IMR-90 (cell line): ENCODE data around the gene MTR.

Experiments used
- CHD1 ChIP-seq: IDR thresholded peaks from 2 replicates; pipeline ENCODE4 v1.6.1; 2012; ENCODE audit warnings: low read depth, low read length, improper control_type of control experiment
- ELK1 ChIP-seq: fragments of 150-350 bp; IDR thresholded peaks from 2 replicates; pipeline ENCODE4 v1.6.1; 2016; ENCODE audit warnings: low read depth, mild to moderate bottlenecking, low read length, moderate library complexity, borderline replicate concordance
- MAFK ChIP-seq: IDR thresholded peaks from 2 replicates; pipeline ENCODE4 v1.6.1; 2012; ENCODE audit warnings: low read depth, low read length, improper control_type of control experiment
- POLR2A ChIP-seq: IDR thresholded peaks from 2 replicates; pipeline ENCODE4 v1.6.1; 2012; ENCODE audit warnings: mild to moderate bottlenecking, low read depth, low read length
- RAD21 ChIP-seq: IDR thresholded peaks from 2 replicates; pipeline ENCODE4 v1.6.1; 2012; ENCODE audit warnings: low read length, improper control_type of control experiment
- RCOR1 ChIP-seq: IDR thresholded peaks from 2 replicates; pipeline ENCODE4 v1.6.1; 2012; ENCODE audit warnings: mild to moderate bottlenecking, low read length, improper control_type of control experiment; ENCODE audit not compliant: insufficient replicate concordance
- TF ChIP-seq, protein P1 (sequence below): conservative IDR thresholded peaks from 2 replicates; pipeline ENCODE4 v1.5.1; 2012; ENCODE audit warnings: mild to moderate bottlenecking, low read depth, low read length, improper control_type of control experiment

DNA sequence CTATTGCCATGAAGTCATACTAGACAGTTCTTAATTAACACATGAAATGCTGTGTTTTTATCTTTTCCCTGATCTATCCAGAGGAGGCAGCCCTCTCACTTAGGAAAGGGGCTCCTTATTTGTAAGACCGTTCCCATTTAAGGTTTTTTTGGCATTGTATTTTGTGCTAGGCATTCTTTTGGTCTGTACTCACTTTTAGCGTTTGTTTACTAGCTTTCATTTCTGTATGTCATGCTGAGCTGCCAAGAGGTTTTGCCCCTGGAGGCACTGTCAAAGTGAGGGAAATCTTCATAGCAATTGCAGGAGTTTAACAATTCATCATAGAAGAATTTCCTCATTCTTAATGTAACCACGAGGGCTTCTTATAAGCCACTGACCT, 59.5 kb downstream of the MTR start:
- TF ChIP-seq RAD21 (no peak), CHD1 (no peak), RCOR1 (no peak), MAFK (no peak), POLR2A (no peak), ELK1 (no peak)
- TF ChIP-seq, protein P1, sequence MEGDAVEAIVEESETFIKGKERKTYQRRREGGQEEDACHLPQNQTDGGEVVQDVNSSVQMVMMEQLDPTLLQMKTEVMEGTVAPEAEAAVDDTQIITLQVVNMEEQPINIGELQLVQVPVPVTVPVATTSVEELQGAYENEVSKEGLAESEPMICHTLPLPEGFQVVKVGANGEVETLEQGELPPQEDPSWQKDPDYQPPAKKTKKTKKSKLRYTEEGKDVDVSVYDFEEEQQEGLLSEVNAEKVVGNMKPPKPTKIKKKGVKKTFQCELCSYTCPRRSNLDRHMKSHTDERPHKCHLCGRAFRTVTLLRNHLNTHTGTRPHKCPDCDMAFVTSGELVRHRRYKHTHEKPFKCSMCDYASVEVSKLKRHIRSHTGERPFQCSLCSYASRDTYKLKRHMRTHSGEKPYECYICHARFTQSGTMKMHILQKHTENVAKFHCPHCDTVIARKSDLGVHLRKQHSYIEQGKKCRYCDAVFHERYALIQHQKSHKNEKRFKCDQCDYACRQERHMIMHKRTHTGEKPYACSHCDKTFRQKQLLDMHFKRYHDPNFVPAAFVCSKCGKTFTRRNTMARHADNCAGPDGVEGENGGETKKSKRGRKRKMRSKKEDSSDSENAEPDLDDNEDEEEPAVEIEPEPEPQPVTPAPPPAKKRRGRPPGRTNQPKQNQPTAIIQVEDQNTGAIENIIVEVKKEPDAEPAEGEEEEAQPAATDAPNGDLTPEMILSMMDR, result no peak
